ENCODE measurements around the gene ENDOU. TPM values are rescaled to one million over a fixed set of nuclear protein-coding genes. Genes with fewer than 3 reads are reported as not detected.

ENDOU gene
- total RNA-seq, 1 experiment from 2014 or later = not detected

DNA sequence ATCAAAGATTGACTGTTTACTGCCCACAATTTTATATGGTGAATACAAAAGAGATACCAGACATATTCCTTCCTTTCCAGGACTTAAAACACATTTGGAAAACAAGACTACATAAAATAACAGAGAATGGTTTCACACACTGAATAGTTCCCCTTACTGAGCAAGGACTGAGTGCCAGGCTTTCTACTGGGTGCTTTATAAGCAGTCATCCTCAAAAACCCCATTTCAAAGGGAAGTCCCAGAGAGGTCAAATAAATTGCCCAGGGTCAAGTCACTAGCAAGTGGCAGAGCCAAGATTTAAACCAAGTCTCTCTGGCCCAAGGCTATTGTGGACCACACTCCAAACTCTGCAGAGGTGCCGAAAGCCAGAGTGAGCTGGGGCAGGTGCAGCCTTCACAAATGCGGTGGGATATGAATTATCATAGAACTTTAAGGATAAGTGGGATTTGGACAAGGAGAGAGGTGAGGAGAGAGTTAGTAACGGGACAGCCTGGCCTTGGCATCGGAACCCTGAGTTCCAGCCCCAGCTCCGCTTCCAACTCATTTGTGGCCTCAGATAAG is 10.4 kb downstream of the ENDOU start:
- intact Hi-C loops (cut with micrococcal nuclease) = loop anchor here (1.0 to 2.0 kb wide), 3 partner anchors 52 to 123 kb away; no protein-coding TSS in a partner anchor
- no peaks in the 10 kb centered on the region for H4K20me1 ChIP-seq (ENCODE audit: low read length)
- H3K9ac ChIP-seq (ENCODE audit: low read length) = no peak overlapping the region
- no peak overlapping the region for H3K4me3 ChIP-seq (ENCODE audit: low read length)
- H3K4me2 ChIP-seq (ENCODE audit: low read length) = peak overlapping the region; percentile 82; the same call in 1 of the 2 replicates
- no peaks in the 10 kb centered on the region for H3F3A ChIP-seq (ENCODE audit: low read length, unreplicated experiment)
- H2AFZ ChIP-seq (ENCODE audit: low read length) = no peak overlapping the region
- ATAC-seq (no peak), DNase-seq (no peak)
- no peaks in the 10 kb centered on the region for H3K79me2 ChIP-seq (ENCODE audit: low read length)
- no peaks in the 10 kb centered on the region for H3K9me2 ChIP-seq (replicated peaks; ENCODE audit: low read length)
- BruUV-seq (replicated peaks) = no TSS peak
- H3K27ac ChIP-seq (ENCODE audit: low read length) = no peak overlapping the region
- TF ChIP-seq EZH2phosphoT487 (IDR thresholded peaks at IDR 0.05; ENCODE audit: borderline replicate concordance, low read length) (no peak), EZH2 (IDR thresholded peaks at IDR 0.05; ENCODE audit: low read length, unreplicated experiment) (no peak)
- TF ChIP-seq, protein P1, sequence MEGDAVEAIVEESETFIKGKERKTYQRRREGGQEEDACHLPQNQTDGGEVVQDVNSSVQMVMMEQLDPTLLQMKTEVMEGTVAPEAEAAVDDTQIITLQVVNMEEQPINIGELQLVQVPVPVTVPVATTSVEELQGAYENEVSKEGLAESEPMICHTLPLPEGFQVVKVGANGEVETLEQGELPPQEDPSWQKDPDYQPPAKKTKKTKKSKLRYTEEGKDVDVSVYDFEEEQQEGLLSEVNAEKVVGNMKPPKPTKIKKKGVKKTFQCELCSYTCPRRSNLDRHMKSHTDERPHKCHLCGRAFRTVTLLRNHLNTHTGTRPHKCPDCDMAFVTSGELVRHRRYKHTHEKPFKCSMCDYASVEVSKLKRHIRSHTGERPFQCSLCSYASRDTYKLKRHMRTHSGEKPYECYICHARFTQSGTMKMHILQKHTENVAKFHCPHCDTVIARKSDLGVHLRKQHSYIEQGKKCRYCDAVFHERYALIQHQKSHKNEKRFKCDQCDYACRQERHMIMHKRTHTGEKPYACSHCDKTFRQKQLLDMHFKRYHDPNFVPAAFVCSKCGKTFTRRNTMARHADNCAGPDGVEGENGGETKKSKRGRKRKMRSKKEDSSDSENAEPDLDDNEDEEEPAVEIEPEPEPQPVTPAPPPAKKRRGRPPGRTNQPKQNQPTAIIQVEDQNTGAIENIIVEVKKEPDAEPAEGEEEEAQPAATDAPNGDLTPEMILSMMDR (conservative IDR thresholded peaks at IDR 0.05; ENCODE audit: low read depth, low read length) = no peak
- no peaks in the 10 kb centered on the region for H3K9me3 ChIP-seq (ENCODE audit: low read length)
- CTCF ChIA-PET = interaction anchor here (1.0 to 1.1 kb wide), 2 partner anchors 67 to 123 kb away, joined by 3 to 5 read pairs; no protein-coding TSS in a partner anchor
- POLR2A ChIA-PET (ENCODE audit: unreplicated experiment) = no interaction called here
- no peaks in the 10 kb centered on the region for H3K36me3 ChIP-seq (ENCODE audit: low read depth, low read length)
- no peaks in the 10 kb centered on the region for H3K27me3 ChIP-seq (ENCODE audit: low read length)
- peaks cover 13% of the 10 kb centered on the region; the same call in 1 of the 2 replicates for H3K4me1 ChIP-seq (ENCODE audit: insufficient read depth, low read length)

DNA sequence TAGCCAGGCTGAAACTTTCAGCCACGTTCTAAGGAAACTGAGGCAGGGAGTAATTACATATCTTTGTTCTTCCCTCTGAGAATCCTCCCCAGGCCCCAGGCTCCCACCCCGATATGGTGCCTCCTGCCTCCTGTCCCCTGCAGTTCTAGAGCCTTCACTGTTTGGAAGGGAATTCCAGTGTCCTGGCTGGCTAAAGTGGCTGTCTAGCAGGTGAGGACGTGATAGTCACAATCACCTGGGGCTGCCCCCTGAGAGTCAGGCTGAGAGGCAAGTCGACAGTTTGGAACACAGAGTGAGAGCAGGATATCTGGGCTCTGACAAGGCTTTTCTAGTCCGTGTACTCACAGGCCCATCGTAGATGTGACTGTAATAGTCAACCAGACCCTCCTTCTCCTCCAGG is 13.1 kb downstream of the ENDOU start:
- no peaks in the 10 kb centered on the region for H3K36me3 ChIP-seq (ENCODE audit: low read depth, low read length)

More for the DNA sequence above, 13.1 kb downstream of the ENDOU start:
- no peaks in the 10 kb centered on the region for H4K20me1 ChIP-seq (ENCODE audit: low read length)
- ChIA-PET POLR2A (ENCODE audit: unreplicated experiment) (no interaction called here), CTCF (no interaction called here)
- no peak for TF ChIP-seq EZH2 (IDR thresholded peaks at IDR 0.05; ENCODE audit: low read length, unreplicated experiment)
- TF ChIP-seq EZH2phosphoT487 (IDR thresholded peaks at IDR 0.05; ENCODE audit: borderline replicate concordance, low read length) = no peak
- TF ChIP-seq, protein P1 (conservative IDR thresholded peaks at IDR 0.05; ENCODE audit: low read depth, low read length) = no peak
- H3K9me3 ChIP-seq (ENCODE audit: low read length) = no peaks in the 10 kb centered on the region
- peaks cover 4% of the 10 kb centered on the region; the same call in 1 of the 2 replicates for H3K79me2 ChIP-seq (ENCODE audit: low read length)
- peaks cover 6% of the 10 kb centered on the region; the same call in 1 of the 2 replicates for H3K4me1 ChIP-seq (ENCODE audit: insufficient read depth, low read length)
- no peak overlapping the region for H2AFZ ChIP-seq (ENCODE audit: low read length)
- BruUV-seq (replicated peaks) = no TSS peak
- no peak for ATAC-seq
- no peak overlapping the region for H3K4me2 ChIP-seq (ENCODE audit: low read length)
- H3K4me3 ChIP-seq (ENCODE audit: low read length) = no peak overlapping the region
- no peaks in the 10 kb centered on the region for H3F3A ChIP-seq (ENCODE audit: low read length, unreplicated experiment)
- no peaks in the 10 kb centered on the region for H3K27me3 ChIP-seq (ENCODE audit: low read length)
- H3K9ac ChIP-seq (ENCODE audit: low read length) = no peak overlapping the region
- intact Hi-C loops (cut with micrococcal nuclease) = no loop called here
- no peak overlapping the region for H3K27ac ChIP-seq (ENCODE audit: low read length)
- H3K9me2 ChIP-seq (replicated peaks; ENCODE audit: low read length) = no peaks in the 10 kb centered on the region
- DNase-seq = no peak

Data from PC-3 (cell line).